ENCODE measurements around the gene OR52L1. TPM values are rescaled to one million over a fixed set of nuclear protein-coding genes. Genes with fewer than 3 reads are reported as not detected.
"Not testable (repeated sequence)": the region's sequence is repeated elsewhere in the genome, so short reads cannot be mapped to it uniquely, and the experiment has no call there.

The OR52L1 gene
- total RNA-seq, 5 donors from 2014 or later (not counting 1 experiment from before 2014, with no cell fraction given): 0.32 TPM; not detected in 4

DNA sequence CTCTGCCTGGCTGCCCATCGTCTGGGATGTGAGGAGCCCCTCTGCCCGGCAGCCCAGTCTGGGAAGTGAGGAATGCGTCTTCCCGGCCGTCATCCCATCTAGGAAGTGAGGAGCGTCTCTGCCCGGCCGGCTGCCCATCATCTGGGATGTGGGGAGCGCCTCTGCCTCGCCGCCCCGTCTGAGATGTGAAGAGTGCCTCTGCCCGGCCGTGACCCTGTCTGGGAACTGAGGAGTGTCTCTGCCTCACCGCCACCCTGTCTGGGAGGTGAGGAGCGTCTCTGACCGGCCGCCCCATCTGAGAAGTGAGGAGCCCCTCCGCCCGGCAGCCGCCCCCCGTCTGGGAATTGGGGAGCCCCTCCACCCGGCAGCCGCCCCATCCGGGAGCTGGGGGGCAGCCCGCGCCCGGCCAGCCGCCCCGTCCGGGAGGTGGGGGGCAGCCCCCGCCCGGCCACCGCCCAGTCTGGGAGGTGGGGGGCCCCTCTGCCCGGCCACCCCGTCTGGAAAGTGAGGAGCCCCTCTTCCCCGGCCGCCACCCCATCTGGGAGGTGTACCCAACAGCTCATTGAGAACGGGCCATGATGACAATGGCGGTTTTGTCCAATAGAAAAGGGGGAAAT, 26.0 kb downstream of the OR52L1 start:
- H3K27me3 Mint-ChIP-seq; H3K27me3 ChIP-seq (replicated peaks in 1 of 2; ENCODE audit: control insufficient read depth in 2 of 2, extremely low read depth in 1 of 2, insufficient read depth in 2 of 2, low read length in 1 of 2); H3K27ac ChIP-seq (ENCODE audit: low read length); H3K4me3 Mint-ChIP-seq; DNase-seq; H3K4me1 ChIP-seq (ENCODE audit: control insufficient read depth in 1 of 2, extremely low read depth in 1 of 2, insufficient read depth in 2 of 2, low read length in 2 of 2); POLR2A ChIA-PET; H3K27ac Mint-ChIP-seq; H3K4me3 ChIP-seq (ENCODE audit: control insufficient read depth in 1 of 2, extremely low read depth in 1 of 2, low read length in 1 of 2); H3K4me1 Mint-ChIP-seq; H3K9me3 ChIP-seq; H3K36me3 ChIP-seq (ENCODE audit: control insufficient read depth in 2 of 2, extremely low read depth in 1 of 2, insufficient read depth in 1 of 2, low read length in 1 of 2); H3K36me3 Mint-ChIP-seq; ATAC-seq (replicated peaks in 1 of 4): not testable (repeated sequence)
- H3K9me3 Mint-ChIP-seq: peaks cover 10 to 35% (median 15%) of the 10 kb centered on the region in 3 donors
- CTCF ChIA-PET: interaction anchor here in 1 of 2 donors (0.6 to 0.7 kb wide), 2 partner anchors 118 to 390 kb away, joined by 3 read pairs; no protein-coding TSS in a partner anchor
- WGBS (ENCODE audit: insufficient coverage): 95% methylated on average over 25 of the region's 40 CpGs

DNA sequence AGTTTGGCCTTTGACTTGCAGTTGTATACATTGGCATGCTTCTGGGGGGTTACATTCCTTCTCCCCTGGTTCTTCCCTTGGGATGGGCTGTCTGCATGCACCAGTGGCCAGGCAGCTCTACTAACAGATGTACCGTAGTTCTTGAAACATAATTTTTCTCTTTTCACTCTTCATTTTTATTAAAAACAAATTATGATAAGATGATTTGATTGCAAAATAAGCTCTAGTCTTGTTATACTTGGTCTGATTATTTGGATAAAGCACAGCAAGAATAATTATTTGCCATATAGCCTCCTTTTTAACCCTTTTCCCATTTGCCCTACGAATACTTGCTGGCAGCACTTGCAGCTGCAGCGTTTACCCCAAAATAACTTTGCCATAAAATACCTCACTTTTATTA, 31.2 kb downstream of the OR52L1 start:
- WGBS (ENCODE audit: insufficient coverage): no CpG with 5 or more reads among the region's 3 CpGs
- Histone ChIP-seq H3K27ac (ENCODE audit: low read length) (no peak overlapping the region), H3K9me3 (no peaks in the 10 kb centered on the region), H3K4me3 (ENCODE audit: control insufficient read depth in 1 of 2, extremely low read depth in 1 of 2, low read length in 1 of 2) (no peak overlapping the region), H3K27me3 (replicated peaks in 1 of 2; ENCODE audit: control insufficient read depth in 2 of 2, extremely low read depth in 1 of 2, insufficient read depth in 2 of 2, low read length in 1 of 2) (no peaks in the 10 kb centered on the region), H3K36me3 (ENCODE audit: control insufficient read depth in 2 of 2, extremely low read depth in 1 of 2, insufficient read depth in 1 of 2, low read length in 1 of 2) (no peaks in the 10 kb centered on the region), H3K4me1 (ENCODE audit: control insufficient read depth in 1 of 2, extremely low read depth in 1 of 2, insufficient read depth in 2 of 2, low read length in 2 of 2) (no peaks in the 10 kb centered on the region)
- ChIA-PET POLR2A (no interaction called here), CTCF (no interaction called here)
- Mint-ChIP-seq H3K27me3 (peaks cover 2 to 7% of the 10 kb centered on the region in 2 donors), H3K4me1 (no peaks in the 10 kb centered on the region), H3K27ac (no peak overlapping the region), H3K36me3 (no peaks in the 10 kb centered on the region), H3K4me3 (no peak overlapping the region), H3K9me3 (peaks cover 0 to 10% (median 2%) of the 10 kb centered on the region in 3 donors)
- DNase-seq (no peak), ATAC-seq (replicated peaks in 1 of 4) (no peak)

DNA sequence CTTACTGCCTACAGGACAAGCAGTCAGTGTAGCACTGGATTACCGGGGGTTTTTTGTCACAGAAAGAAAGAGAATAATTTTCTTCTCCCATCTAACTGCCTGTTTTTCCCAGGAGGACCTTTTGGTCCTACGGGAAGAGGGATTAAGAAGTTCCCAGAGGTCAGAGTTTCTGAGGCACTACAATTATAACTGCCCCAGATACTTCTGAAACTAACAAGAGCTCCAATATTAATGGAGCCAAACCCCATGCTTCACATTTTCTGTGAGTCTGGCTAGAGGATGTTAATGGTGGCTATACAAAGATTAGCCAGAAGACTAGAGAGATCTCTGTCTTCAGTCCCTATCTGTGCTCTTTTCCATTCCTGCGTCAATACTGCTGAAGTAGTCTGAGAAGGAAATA, 44.8 kb downstream of the OR52L1 start, which contains the start of gene OR56A3:
Gene OR56A3 (plus strand): TSS at position 301 of the 400 bp plus-strand sequence. CDS start 5,096 bp downstream, outside the sequence.
- no peaks in the 10 kb centered on the region for H3K36me3 Mint-ChIP-seq
- no peak within 1 kb of the TSS for H3K4me3 ChIP-seq (ENCODE audit: control insufficient read depth in 1 of 2, extremely low read depth in 1 of 2, low read length in 1 of 2)
- peaks cover 0 to 3% (median 0%) of the 10 kb centered on the region in 3 donors for H3K9me3 Mint-ChIP-seq
- peaks cover 8 to 10% of the 10 kb centered on the region in 2 donors for H3K27me3 Mint-ChIP-seq
- WGBS (ENCODE audit: insufficient coverage): 100% methylated on average over 1 of the region's 3 CpGs
- no peak within 1 kb of the TSS for H3K27ac Mint-ChIP-seq
- no peaks in the 10 kb centered on the region for H3K9me3 ChIP-seq
- no peak within 1 kb of the TSS for H3K27ac ChIP-seq (ENCODE audit: low read length)
- no peaks in the 10 kb centered on the region for H3K36me3 ChIP-seq (ENCODE audit: control insufficient read depth in 2 of 2, extremely low read depth in 1 of 2, insufficient read depth in 1 of 2, low read length in 1 of 2)
- DNase-seq (no peak), ATAC-seq (replicated peaks in 1 of 4) (no peak)
- H3K4me3 Mint-ChIP-seq: no peak within 1 kb of the TSS
- CTCF ChIA-PET: no interaction called here
- POLR2A ChIA-PET: no interaction called here
- H3K4me1 Mint-ChIP-seq: no peaks in the 10 kb centered on the region
- H3K4me1 ChIP-seq (ENCODE audit: control insufficient read depth in 1 of 2, extremely low read depth in 1 of 2, insufficient read depth in 2 of 2, low read length in 2 of 2): no peaks in the 10 kb centered on the region
- peaks cover 0 to 5% of the 10 kb centered on the region in 2 experiments for H3K27me3 ChIP-seq (replicated peaks in 1 of 2; ENCODE audit: control insufficient read depth in 2 of 2, extremely low read depth in 1 of 2, insufficient read depth in 2 of 2, low read length in 1 of 2)

- Mint-ChIP-seq H3K36me3 (no peaks in the 10 kb centered on the region), H3K4me3 (no peak overlapping the region), H3K4me1 (no peaks in the 10 kb centered on the region), H3K9me3 (peaks cover 0 to 3% (median 3%) of the 10 kb centered on the region in 3 donors), H3K27me3 (peaks cover 6 to 8% of the 10 kb centered on the region in 2 donors), H3K27ac (no peak overlapping the region)
- DNase-seq (no peak), ATAC-seq (replicated peaks in 1 of 4) (no peak)
- Histone ChIP-seq H3K27me3 (replicated peaks in 1 of 2; ENCODE audit: control insufficient read depth in 2 of 2, extremely low read depth in 1 of 2, insufficient read depth in 2 of 2, low read length in 1 of 2) (peaks cover 0 to 5% of the 10 kb centered on the region in 2 experiments), H3K36me3 (ENCODE audit: control insufficient read depth in 2 of 2, extremely low read depth in 1 of 2, insufficient read depth in 1 of 2, low read length in 1 of 2) (no peaks in the 10 kb centered on the region), H3K4me3 (ENCODE audit: control insufficient read depth in 1 of 2, extremely low read depth in 1 of 2, low read length in 1 of 2) (no peak overlapping the region), H3K27ac (ENCODE audit: low read length) (no peak overlapping the region), H3K4me1 (ENCODE audit: control insufficient read depth in 1 of 2, extremely low read depth in 1 of 2, insufficient read depth in 2 of 2, low read length in 2 of 2) (no peaks in the 10 kb centered on the region), H3K9me3 (no peaks in the 10 kb centered on the region)
- ChIA-PET CTCF (no interaction called here), POLR2A (no interaction called here)
- 100% methylated on average over 2 of the region's 2 CpGs for WGBS (ENCODE audit: insufficient coverage)
Observed at GRCh38 chr11:5940748-5941147, 46.0 kb downstream of the OR52L1 start.

- peaks cover 0 to 5% of the 10 kb centered on the region in 2 experiments for H3K27me3 ChIP-seq (replicated peaks in 1 of 2; ENCODE audit: control insufficient read depth in 2 of 2, extremely low read depth in 1 of 2, insufficient read depth in 2 of 2, low read length in 1 of 2)
- no peaks in the 10 kb centered on the region for H3K36me3 ChIP-seq (ENCODE audit: control insufficient read depth in 2 of 2, extremely low read depth in 1 of 2, insufficient read depth in 1 of 2, low read length in 1 of 2)
- POLR2A ChIA-PET: no interaction called here
- peaks cover 0 to 5% (median 3%) of the 10 kb centered on the region in 3 donors for H3K9me3 Mint-ChIP-seq
- no peaks in the 10 kb centered on the region for H3K9me3 ChIP-seq
- no peak overlapping the region for H3K4me3 ChIP-seq (ENCODE audit: control insufficient read depth in 1 of 2, extremely low read depth in 1 of 2, low read length in 1 of 2)
- WGBS (ENCODE audit: insufficient coverage): 85% methylated on average over 15 of the region's 21 CpGs
- CTCF ChIA-PET: no interaction called here
- no peaks in the 10 kb centered on the region for H3K4me1 Mint-ChIP-seq
- no peaks in the 10 kb centered on the region for H3K4me1 ChIP-seq (ENCODE audit: control insufficient read depth in 1 of 2, extremely low read depth in 1 of 2, insufficient read depth in 2 of 2, low read length in 2 of 2)
- no peak overlapping the region for H3K27ac Mint-ChIP-seq
- H3K36me3 Mint-ChIP-seq: no peaks in the 10 kb centered on the region
- no peak overlapping the region for H3K4me3 Mint-ChIP-seq
- no peak for DNase-seq
- no peak overlapping the region for H3K27ac ChIP-seq (ENCODE audit: low read length)
- H3K27me3 Mint-ChIP-seq: peaks cover 6 to 7% of the 10 kb centered on the region in 2 donors
- no peak for ATAC-seq (replicated peaks in 1 of 4)
Observed at GRCh38 chr11:5938603-5938965, 48.2 kb downstream of the OR52L1 start.

DNA sequence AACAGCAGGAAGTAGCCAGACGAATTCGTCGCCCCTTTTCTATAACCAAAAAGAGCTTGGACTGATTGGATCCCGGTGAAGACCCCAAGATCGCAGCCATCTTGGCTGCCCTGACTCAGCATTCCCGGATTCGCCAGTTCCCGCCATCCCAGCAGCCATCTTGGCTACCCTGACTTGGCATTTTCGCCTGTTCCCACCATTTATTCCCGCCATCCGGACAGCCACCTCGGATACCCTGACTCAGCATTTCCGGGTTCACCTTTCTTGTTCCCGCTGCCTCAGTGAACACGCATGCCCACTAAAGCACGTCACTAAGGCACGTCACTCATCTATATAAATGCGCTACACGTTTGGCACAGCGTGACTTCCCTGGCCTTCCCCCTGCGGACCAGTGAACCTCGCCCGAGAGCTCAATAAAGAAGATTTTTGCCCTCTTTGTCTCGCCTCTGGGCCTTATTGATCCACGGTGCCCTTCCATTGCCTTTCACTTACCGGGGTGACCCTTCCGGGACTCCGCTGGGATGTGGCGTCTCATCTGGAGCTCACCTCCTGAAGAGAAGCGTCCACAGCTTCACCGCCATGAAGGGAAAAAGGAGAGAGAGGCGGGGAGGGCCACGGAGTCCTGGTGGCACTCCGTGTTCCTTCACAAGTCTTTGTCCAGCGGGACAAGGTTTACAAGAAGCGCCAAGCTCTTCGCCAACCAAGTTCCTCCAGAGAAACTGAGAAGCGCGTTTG, 48.8 kb downstream of the OR52L1 start:
- no peaks in the 10 kb centered on the region for H3K4me1 Mint-ChIP-seq
- H3K9me3 ChIP-seq: no peaks in the 10 kb centered on the region
- no peak overlapping the region for H3K27ac Mint-ChIP-seq
- no peaks in the 10 kb centered on the region for H3K4me1 ChIP-seq (ENCODE audit: control insufficient read depth in 1 of 2, extremely low read depth in 1 of 2, insufficient read depth in 2 of 2, low read length in 2 of 2)
- H3K9me3 Mint-ChIP-seq: peaks cover 0 to 5% (median 3%) of the 10 kb centered on the region in 3 donors
- H3K27me3 ChIP-seq (replicated peaks in 1 of 2; ENCODE audit: control insufficient read depth in 2 of 2, extremely low read depth in 1 of 2, insufficient read depth in 2 of 2, low read length in 1 of 2): peaks cover 0 to 5% of the 10 kb centered on the region in 2 experiments
- ChIA-PET POLR2A (no interaction called here), CTCF (no interaction called here)
- WGBS (ENCODE audit: insufficient coverage): 92% methylated on average over 35 of the region's 39 CpGs
- H3K36me3 ChIP-seq (ENCODE audit: control insufficient read depth in 2 of 2, extremely low read depth in 1 of 2, insufficient read depth in 1 of 2, low read length in 1 of 2): no peaks in the 10 kb centered on the region
- DNase-seq (no peak), ATAC-seq (replicated peaks in 1 of 4) (no peak)
- no peak overlapping the region for H3K27ac ChIP-seq (ENCODE audit: low read length)
- H3K27me3 Mint-ChIP-seq: peaks cover 6 to 7% of the 10 kb centered on the region in 2 donors
- H3K36me3 Mint-ChIP-seq: no peaks in the 10 kb centered on the region
- H3K4me3 Mint-ChIP-seq: peak overlapping the region in 1 of 3 donors; percentile 26
- H3K4me3 ChIP-seq (ENCODE audit: control insufficient read depth in 1 of 2, extremely low read depth in 1 of 2, low read length in 1 of 2): no peak overlapping the region
